Trophoblast cell (in vitro differentiated cells and primary cell): ENCODE results near the gene C1orf146.

ENCODE experiments used
- DNase-seq, 2 donors: peaks; one replicate each; pipeline ENCODE4 v3.0.0-alpha.2; 2016
- H2AFZ ChIP-seq: 2 replicates; pipeline ENCODE4 v1.6.1; 2013; ENCODE audit warnings: low read length, moderate library complexity, mild to moderate bottlenecking; ENCODE audit not compliant: insufficient read depth, poor library complexity
- H2AK5ac ChIP-seq: 2 replicates; pipeline ENCODE4 v1.6.1; 2013; ENCODE audit warnings: mild to moderate bottlenecking, low read length
- H2BK120ac ChIP-seq: 2 replicates; pipeline ENCODE4 v1.6.1; 2013; ENCODE audit warnings: low read length, mild to moderate bottlenecking, moderate library complexity; ENCODE audit not compliant: insufficient read depth, poor library complexity
- H2BK12ac ChIP-seq: 2 replicates; pipeline ENCODE4 v1.6.1; 2013; ENCODE audit warnings: mild to moderate bottlenecking, low read length, moderate library complexity
- H2BK5ac ChIP-seq: 2 replicates; pipeline ENCODE4 v1.6.1; 2013; ENCODE audit warnings: low read length, low read depth, moderate library complexity, mild to moderate bottlenecking; ENCODE audit not compliant: poor library complexity
- H3K14ac ChIP-seq: 2 replicates; pipeline ENCODE4 v1.6.1; 2013; ENCODE audit warnings: mild to moderate bottlenecking, low read length
- H3K18ac ChIP-seq: 2 replicates; pipeline ENCODE4 v1.6.1; 2013; ENCODE audit warnings: mild to moderate bottlenecking, low read length
- H3K23ac ChIP-seq: 2 replicates; pipeline ENCODE4 v1.6.1; 2013; ENCODE audit warnings: low read length
- H3K27ac ChIP-seq: 2 replicates; pipeline ENCODE4 v1.5.1; 2013; ENCODE audit warnings: low read depth, mild to moderate bottlenecking, inconsistent platforms, low read length, moderate library complexity
- H3K27me3 ChIP-seq: 2 replicates; pipeline ENCODE4 v1.6.1; 2013; ENCODE audit warnings: inconsistent platforms, mild to moderate bottlenecking, low read length, moderate library complexity; ENCODE audit not compliant: insufficient read depth
- H3K36me3 ChIP-seq, 2 experiments: 1 replicate in 1 of 2; 2 replicates in 1 of 2; pipeline ENCODE4 v1.6.1; 2013; ENCODE audit warnings: low read length in 2 of 2, mild to moderate bottlenecking in 2 of 2, moderate library complexity in 1 of 2; ENCODE audit not compliant: insufficient read depth in 2 of 2, control insufficient read depth in 1 of 2
- H3K4ac ChIP-seq: 2 replicates; pipeline ENCODE4 v1.6.1; 2013; ENCODE audit warnings: low read depth, mild to moderate bottlenecking, low read length, moderate library complexity
- H3K4me1 ChIP-seq, 2 experiments: 1 replicate in 1 of 2; 2 replicates in 1 of 2; pipeline ENCODE4 v1.6.1; 2013; ENCODE audit warnings: low read length in 2 of 2, mild to moderate bottlenecking in 2 of 2, moderate library complexity in 1 of 2; ENCODE audit not compliant: insufficient read depth in 2 of 2, control insufficient read depth in 1 of 2
- H3K4me2 ChIP-seq: 2 replicates; pipeline ENCODE4 v1.6.1; 2013; ENCODE audit warnings: inconsistent platforms, mild to moderate bottlenecking, low read length, moderate library complexity
- H3K4me3 ChIP-seq: 2 replicates; pipeline ENCODE4 v1.5.1; 2013; ENCODE audit warnings: mild to moderate bottlenecking, low read depth, low read length, inconsistent platforms
- H3K79me1 ChIP-seq: one replicate; pipeline ENCODE4 v1.6.1; 2013; ENCODE audit warnings: low read length
- H3K79me2 ChIP-seq: 2 replicates; pipeline ENCODE4 v1.6.1; 2013; ENCODE audit warnings: low read length, mild to moderate bottlenecking; ENCODE audit not compliant: control insufficient read depth, insufficient read depth, poor library complexity
- H3K9ac ChIP-seq: 2 replicates; pipeline ENCODE4 v1.6.1; 2013; ENCODE audit warnings: mild to moderate bottlenecking, low read length
- H3K9me3 ChIP-seq: 2 replicates; pipeline ENCODE4 v1.6.1; 2013; ENCODE audit warnings: low read depth, mild to moderate bottlenecking, control low read depth, inconsistent platforms, low read length; ENCODE audit not compliant: insufficient read depth
- H4K12ac ChIP-seq: 2 replicates; pipeline ENCODE4 v1.6.1; 2013; ENCODE audit warnings: low read depth, mild to moderate bottlenecking, low read length, moderate library complexity
- H4K8ac ChIP-seq: 2 replicates; pipeline ENCODE4 v1.6.1; 2013; ENCODE audit warnings: low read depth, mild to moderate bottlenecking, low read length, moderate library complexity
- H4K91ac ChIP-seq: one replicate; pipeline ENCODE4 v1.6.1; 2013; ENCODE audit warnings: low read depth, mild to moderate bottlenecking, low read length, moderate library complexity
- WGBS: extraction: QIAGEN DNeasy Blood & Tissue Kit; methylation state at CpG from one replicate; pipeline ENCODE4 v1.1.7; 2013; ENCODE audit warnings: missing lambda C conversion rate; ENCODE audit not compliant: insufficient read length, insufficient coverage; ENCODE audit errors: extremely low coverage; 5-methylcytosine and 5-hydroxymethylcytosine counted together

The C1orf146 gene

DNA sequence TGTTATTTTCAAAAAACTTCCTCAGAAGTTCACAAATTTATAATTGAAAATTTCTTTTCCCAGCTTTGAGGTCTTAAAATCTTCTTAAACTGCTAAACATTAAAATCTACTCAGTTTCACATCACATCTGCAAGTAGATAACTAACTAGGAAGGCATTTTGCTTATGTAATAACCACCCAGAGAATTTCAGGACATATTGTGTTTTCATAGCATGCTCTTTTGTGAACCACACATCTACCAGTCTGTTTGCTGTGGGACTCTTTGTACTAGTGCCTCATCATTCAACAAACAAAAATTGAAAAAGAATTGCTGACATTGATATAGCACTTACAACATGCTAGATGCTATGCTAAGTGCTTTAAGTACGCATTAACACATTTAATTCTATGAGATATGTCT is 31.6 kb upstream of the C1orf146 start:
- WGBS = no CpG with 5 or more reads among the region's 1 CpG
- Histone ChIP-seq H3K79me2 (no peaks in the 10 kb centered on the region), H4K12ac (no peak overlapping the region), H4K8ac (no peak overlapping the region), H3K4me1 (no peaks in the 10 kb centered on the region), H2AK5ac (no peak overlapping the region), H3K9ac (no peak overlapping the region), H3K4me3 (no peak overlapping the region), H3K14ac (no peak overlapping the region), H2BK120ac (no peak overlapping the region), H3K36me3 (no peaks in the 10 kb centered on the region), H3K9me3 (no peaks in the 10 kb centered on the region), H3K23ac (no peak overlapping the region), H3K18ac (no peak overlapping the region), H3K27ac (no peak overlapping the region), H2AFZ (no peak overlapping the region), H3K4ac (no peak overlapping the region), H2BK5ac (no peak overlapping the region), H3K27me3 (no peaks in the 10 kb centered on the region), H3K4me2 (no peak overlapping the region), H2BK12ac (no peak overlapping the region), H3K79me1 (no peaks in the 10 kb centered on the region), H4K91ac (no peak overlapping the region)
- DNase-seq = no peak

- Histone ChIP-seq H3K18ac (no peak overlapping the region), H3K27me3 (no peaks in the 10 kb centered on the region), H2AFZ (no peak overlapping the region), H4K91ac (no peak overlapping the region), H2BK5ac (no peak overlapping the region), H4K8ac (no peak overlapping the region), H3K4me1 (no peaks in the 10 kb centered on the region), H3K4me3 (no peak overlapping the region), H3K14ac (no peak overlapping the region), H3K9me3 (no peaks in the 10 kb centered on the region), H3K79me1 (no peaks in the 10 kb centered on the region), H2BK120ac (no peak overlapping the region), H3K36me3 (no peaks in the 10 kb centered on the region), H3K4me2 (no peak overlapping the region), H3K4ac (no peak overlapping the region), H4K12ac (no peak overlapping the region), H3K27ac (no peak overlapping the region), H3K79me2 (no peaks in the 10 kb centered on the region), H2BK12ac (no peak overlapping the region), H3K9ac (no peak overlapping the region), H2AK5ac (no peak overlapping the region), H3K23ac (no peak overlapping the region)
- no peak for DNase-seq
- no CpG with 5 or more reads among the region's 7 CpGs for WGBS
These were observed 29.1 kb upstream of the C1orf146 start for GRCh38 chr1:92188436-92189255.

DNA sequence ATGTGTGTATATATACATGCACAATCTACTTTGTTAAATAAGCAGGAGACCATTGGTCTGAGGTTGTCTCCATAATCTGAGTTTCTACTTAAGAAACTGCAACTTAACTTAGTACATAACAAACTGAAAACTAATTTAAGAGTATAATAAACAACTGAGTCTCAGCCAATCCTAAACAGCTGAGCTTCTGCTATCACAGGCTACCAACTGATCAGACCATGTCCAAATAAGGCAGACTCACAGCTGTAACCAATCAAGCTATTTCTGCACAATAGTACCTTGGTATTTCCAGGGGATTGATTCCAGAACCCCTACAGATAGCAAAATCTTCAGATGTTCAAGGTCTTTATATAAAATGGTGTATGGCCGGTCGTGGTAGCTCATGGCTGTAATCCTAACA is 26.0 kb upstream of the C1orf146 start:
- H2BK120ac ChIP-seq = no peak overlapping the region
- H3K9me3 ChIP-seq = no peaks in the 10 kb centered on the region
- no peak overlapping the region for H4K8ac ChIP-seq
- no CpG with 5 or more reads among the region's 2 CpGs for WGBS
- H3K14ac ChIP-seq = no peak overlapping the region
- H2BK5ac ChIP-seq = no peak overlapping the region
- H2AK5ac ChIP-seq = no peak overlapping the region
- no peaks in the 10 kb centered on the region for H3K4me1 ChIP-seq
- no peak overlapping the region for H3K4me3 ChIP-seq
- no peak overlapping the region for H4K91ac ChIP-seq
- H3K4ac ChIP-seq = no peak overlapping the region
- H3K36me3 ChIP-seq = no peaks in the 10 kb centered on the region
- no peak for DNase-seq
- no peaks in the 10 kb centered on the region for H3K27me3 ChIP-seq
- H4K12ac ChIP-seq = no peak overlapping the region
- H3K18ac ChIP-seq = no peak overlapping the region
- no peaks in the 10 kb centered on the region for H3K79me2 ChIP-seq
- H3K79me1 ChIP-seq = no peaks in the 10 kb centered on the region
- H2BK12ac ChIP-seq = no peak overlapping the region
- H3K23ac ChIP-seq = no peak overlapping the region
- no peak overlapping the region for H3K4me2 ChIP-seq
- H2AFZ ChIP-seq = no peak overlapping the region
- H3K27ac ChIP-seq = no peak overlapping the region
- no peak overlapping the region for H3K9ac ChIP-seq

DNA sequence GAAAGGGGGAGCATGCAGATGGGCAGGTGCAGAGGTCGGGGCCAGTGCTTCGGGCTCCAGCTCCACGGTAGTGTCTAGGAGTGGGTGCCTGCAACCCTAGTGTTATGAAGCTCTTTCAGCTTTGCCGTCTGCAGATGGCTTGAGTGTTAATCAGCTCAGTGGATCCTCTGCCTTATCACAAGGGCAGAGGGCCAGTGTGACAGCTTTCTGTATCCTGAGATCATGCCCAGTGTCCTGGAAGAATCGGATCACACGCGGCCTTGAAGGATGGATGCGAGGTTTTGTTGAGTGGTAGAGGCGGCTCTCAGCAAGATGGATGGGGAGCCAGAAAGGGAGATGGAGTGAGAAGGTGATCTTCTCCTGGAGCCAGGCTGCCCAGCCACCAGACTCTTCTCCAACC is 25.5 kb upstream of the C1orf146 start:
- no peaks in the 10 kb centered on the region for H3K4me1 ChIP-seq
- H2AFZ ChIP-seq = no peak overlapping the region
- DNase-seq = no peak
- no peak overlapping the region for H3K18ac ChIP-seq
- no peak overlapping the region for H3K23ac ChIP-seq
- no peak overlapping the region for H4K8ac ChIP-seq
- H3K79me2 ChIP-seq = no peaks in the 10 kb centered on the region
- H3K9me3 ChIP-seq = no peaks in the 10 kb centered on the region
- no CpG with 5 or more reads among the region's 9 CpGs for WGBS
- H2BK12ac ChIP-seq = no peak overlapping the region
- H3K4me3 ChIP-seq = no peak overlapping the region
- H4K91ac ChIP-seq = no peak overlapping the region
- no peak overlapping the region for H2BK5ac ChIP-seq
- H3K4ac ChIP-seq = no peak overlapping the region
- H3K79me1 ChIP-seq = no peaks in the 10 kb centered on the region
- H4K12ac ChIP-seq = no peak overlapping the region
- no peak overlapping the region for H2AK5ac ChIP-seq
- no peak overlapping the region for H3K4me2 ChIP-seq
- H3K27me3 ChIP-seq = no peaks in the 10 kb centered on the region
- H3K14ac ChIP-seq = no peak overlapping the region
- H3K36me3 ChIP-seq = no peaks in the 10 kb centered on the region
- no peak overlapping the region for H3K9ac ChIP-seq
- H3K27ac ChIP-seq = no peak overlapping the region
- H2BK120ac ChIP-seq = no peak overlapping the region
